Astrocyte (in vitro differentiated cells and primary cell): ENCODE results near the gene POLE4.

Source experiments
- CTCF ChIP-seq: IDR thresholded peaks from 2 replicates; pipeline ENCODE4 v1.5.1; 2011; ENCODE audit warnings: low read depth, mild to moderate bottlenecking, inconsistent platforms, low read length, moderate library complexity; ENCODE audit not compliant: insufficient read depth
- EZH2 ChIP-seq: IDR thresholded peaks from 2 replicates; pipeline ENCODE4 v1.6.1; 2012; ENCODE audit warnings: mild to moderate bottlenecking, low read length, inconsistent platforms; ENCODE audit not compliant: insufficient read depth

- TF ChIP-seq CTCF (no peak), EZH2 (no peak)
Observed at GRCh38 chr2:74935975-74936391, 22.5 kb upstream of the POLE4 start.
